Common myeloid progenitor, CD34-positive (primary cell): ENCODE results near the gene MORN5.

ENCODE experiments used
- CTCF ChIA-PET: fragments of 350-600 bp; sonication (Branson Sonifier 250); formaldehyde crosslinking; loops from one replicate; lab custom pipeline; 2021; ENCODE audit warnings: antibody characterized with exemption; lab: Charles Lee
- POLR2A ChIA-PET: fragments of 350-600 bp; sonication (Branson Sonifier 250); formaldehyde crosslinking; loops from one replicate; lab custom pipeline; 2021; ENCODE audit warnings: antibody characterized with exemption; lab: Charles Lee
- DNase-seq, 3 donors: peaks; one replicate each; pipeline versions ENCODE4 v3.0.0 to v3.0.0-alpha.2; 2013
- H3K27ac ChIP-seq, 2 experiments: 1 replicate in 1 of 2; 2 replicates in 1 of 2; pipeline ENCODE4 v1.7.0; 2013; ENCODE audit warnings: inconsistent platforms in 2 of 2, low read length in 2 of 2, mild to moderate bottlenecking in 2 of 2, low read depth in 1 of 2, moderate library complexity in 1 of 2; ENCODE audit not compliant: severe bottlenecking in 2 of 2, insufficient read depth in 1 of 2, poor library complexity in 1 of 2
- H3K27me3 ChIP-seq, 5 experiments: replicated peaks in 2 of 5; 1 replicate in 3 of 5; 2 replicates in 2 of 5; pipeline versions ENCODE4 v1.6.1 to v1.7.0; 2013; ENCODE audit warnings: low read length in 4 of 5, mild to moderate bottlenecking in 2 of 5, moderate library complexity in 2 of 5, inconsistent platforms in 1 of 5; ENCODE audit not compliant: insufficient read depth in 5 of 5, control insufficient read depth in 4 of 5
- H3K36me3 ChIP-seq, 4 experiments: 1 replicate in 2 of 4; 2 replicates in 2 of 4; pipeline versions ENCODE4 v1.6.1 to v1.7.0; 2013; ENCODE audit warnings: low read length in 3 of 4, control low read depth in 1 of 4, mild to moderate bottlenecking in 1 of 4; ENCODE audit not compliant: control insufficient read depth in 4 of 4, insufficient read depth in 4 of 4
- H3K4me1 ChIP-seq, 4 experiments: 1 replicate in 3 of 4; 2 replicates in 1 of 4; pipeline versions ENCODE4 v1.6.1 to v1.7.1; 2013; ENCODE audit warnings: low read length in 3 of 4, mild to moderate bottlenecking in 3 of 4, control low read depth in 1 of 4, inconsistent platforms in 1 of 4, moderate library complexity in 1 of 4; ENCODE audit not compliant: control insufficient read depth in 4 of 4, insufficient read depth in 4 of 4; ENCODE audit errors: control extremely low read depth in 1 of 4
- H3K4me3 ChIP-seq, 7 experiments: 1 replicate in 4 of 7; 2 replicates in 3 of 7; pipeline versions ENCODE4 v1.5.1 to v1.7.0; 2013; ENCODE audit warnings: mild to moderate bottlenecking in 7 of 7, low read length in 6 of 7, moderate library complexity in 6 of 7, inconsistent platforms in 2 of 7, low read depth in 2 of 7, control low read depth in 1 of 7; ENCODE audit not compliant: insufficient read depth in 4 of 7, control insufficient read depth in 1 of 7; ENCODE audit errors: extremely low read depth in 1 of 7
- H3K9me3 ChIP-seq, 5 experiments: 1 replicate in 4 of 5; 2 replicates in 1 of 5; pipeline versions ENCODE4 v1.6.1 to v1.7.1; 2013; ENCODE audit warnings: low read length in 4 of 5, mild to moderate bottlenecking in 2 of 5, inconsistent platforms in 1 of 5, low read depth in 1 of 5, moderate library complexity in 1 of 5; ENCODE audit not compliant: control insufficient read depth in 4 of 5, insufficient read depth in 2 of 5; ENCODE audit errors: control extremely low read depth in 1 of 5
- WGBS: methylation state at CpG from one replicate; pipeline ENCODE4 v1.1.5; 2013; ENCODE audit not compliant: insufficient coverage; 5-methylcytosine and 5-hydroxymethylcytosine counted together

The MORN5 gene

DNA sequence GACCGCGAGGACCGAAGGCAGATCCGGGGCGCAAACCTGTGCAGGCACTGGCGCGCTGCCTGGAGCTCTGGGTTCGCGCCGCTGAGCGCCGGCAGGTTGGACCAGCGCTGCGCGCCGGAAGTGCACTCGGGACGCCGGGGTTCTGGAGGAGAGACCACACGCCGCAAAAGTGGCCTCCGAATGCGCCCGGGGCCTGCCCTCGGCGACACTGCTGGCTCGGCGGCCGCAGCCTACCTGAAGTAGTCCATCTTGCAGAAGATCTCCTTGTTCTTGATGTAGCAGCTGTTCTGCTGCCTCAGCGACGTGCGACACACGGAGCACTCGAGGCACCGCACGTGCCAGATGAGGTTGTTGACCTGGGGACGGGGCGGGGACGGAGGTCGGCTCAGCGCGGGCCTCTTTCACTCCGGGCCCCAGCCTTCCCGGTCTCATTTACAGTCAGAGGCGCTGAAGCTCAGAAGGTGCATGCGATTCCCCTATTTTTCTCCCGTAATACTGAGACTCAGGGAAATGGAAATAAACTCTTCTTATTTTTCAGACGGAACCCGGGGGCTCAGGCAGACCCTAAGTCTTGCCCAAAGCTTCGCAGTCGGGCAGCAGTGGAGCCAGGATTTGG lies 66.5 kb downstream of the MORN5 start:
- peaks cover 0 to 43% (median 24%) of the 10 kb centered on the region in 4 experiments for H3K4me1 ChIP-seq
- H3K36me3 ChIP-seq: peaks cover 0 to 19% (median 0%) of the 10 kb centered on the region in 4 experiments
- peak overlapping the region in 1 of 7 experiments; percentile 40 for H3K4me3 ChIP-seq
- H3K9me3 ChIP-seq: peaks cover 0 to 9% (median 0%) of the 10 kb centered on the region in 5 experiments
- H3K27me3 ChIP-seq: peaks cover 0 to 74% (median 8%) of the 10 kb centered on the region in 5 experiments
- 95% methylated on average over 51 of the region's 51 CpGs for WGBS
- ChIA-PET POLR2A (interaction anchor here (1.1 kb wide), 1 partner anchor 38 kb away, joined by 3 read pairs; the partner anchor contains the start of genes MRRF and RBM18), CTCF (interaction anchor here (1.4 kb wide), 1 partner anchor 11 kb away, joined by 4 read pairs; no protein-coding TSS in a partner anchor)
- no peak overlapping the region for H3K27ac ChIP-seq
- DNase-seq: no peak

- 96% methylated on average over 42 of the region's 59 CpGs for WGBS
- Histone ChIP-seq H3K27ac (no peak overlapping the region), H3K36me3 (peaks cover 0 to 19% (median 0%) of the 10 kb centered on the region in 4 experiments), H3K4me1 (peaks cover 0 to 39% (median 19%) of the 10 kb centered on the region in 4 experiments), H3K4me3 (no peak overlapping the region), H3K27me3 (peaks cover 0 to 81% (median 9%) of the 10 kb centered on the region in 5 experiments), H3K9me3 (peaks cover 0 to 9% (median 0%) of the 10 kb centered on the region in 5 experiments)
- no peak for DNase-seq
- ChIA-PET POLR2A (interaction anchor here (1.1 kb wide), 1 partner anchor 38 kb away, joined by 3 read pairs; the partner anchor contains the start of genes MRRF and RBM18), CTCF (interaction anchor here (1.4 kb wide), 1 partner anchor 11 kb away, joined by 4 read pairs; no protein-coding TSS in a partner anchor)
Measured at GRCh38 chr9:122226758-122227574, 67.3 kb downstream of the MORN5 start.

DNA sequence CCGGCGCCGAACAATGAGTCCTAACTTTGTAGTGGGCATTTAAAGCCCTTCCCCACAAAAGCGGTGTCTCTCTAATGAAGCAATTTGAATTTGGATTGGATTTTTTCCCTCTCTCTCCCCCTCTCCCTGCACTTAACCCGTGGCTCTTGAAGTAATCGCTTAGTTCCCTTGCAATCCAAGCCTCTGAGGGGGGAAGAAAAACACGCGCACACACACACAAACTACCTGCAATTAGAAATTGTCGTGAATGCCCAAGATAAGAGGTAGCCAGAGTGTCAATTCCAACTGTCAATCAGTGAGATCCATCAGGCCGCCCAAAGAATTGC lies 67.8 kb downstream of the MORN5 start:
- H3K9me3 ChIP-seq: peaks cover 0 to 9% (median 0%) of the 10 kb centered on the region in 5 experiments
- 83% methylated on average over 1 of the region's 10 CpGs for WGBS
- H3K27me3 ChIP-seq: peaks cover 0 to 85% (median 9%) of the 10 kb centered on the region in 5 experiments
- POLR2A ChIA-PET: no interaction called here
- H3K4me1 ChIP-seq: peaks cover 0 to 36% (median 16%) of the 10 kb centered on the region in 4 experiments
- CTCF ChIA-PET: no interaction called here
- no peak overlapping the region for H3K4me3 ChIP-seq
- DNase-seq: peak in 1 of 3 donors; percentile 20
- peaks cover 0 to 19% (median 0%) of the 10 kb centered on the region in 4 experiments for H3K36me3 ChIP-seq
- no peak overlapping the region for H3K27ac ChIP-seq

- H3K9me3 ChIP-seq: peaks cover 0 to 9% (median 0%) of the 10 kb centered on the region in 5 experiments
- peaks cover 0 to 30% (median 11%) of the 10 kb centered on the region in 4 experiments for H3K4me1 ChIP-seq
- H3K4me3 ChIP-seq: peak overlapping the region; percentile 20 to 71 (median 61)
- no peak for DNase-seq
- H3K27me3 ChIP-seq: peaks cover 0 to 84% (median 9%) of the 10 kb centered on the region in 5 experiments
- WGBS: under 1% methylated on average over 25 of the region's 38 CpGs
- no peak overlapping the region for H3K27ac ChIP-seq
- peaks cover 0 to 19% (median 0%) of the 10 kb centered on the region in 4 experiments for H3K36me3 ChIP-seq
- ChIA-PET POLR2A (interaction anchor here (1.0 kb wide), 1 partner anchor 37 kb away, joined by 3 read pairs; the partner anchor contains the start of genes MRRF and RBM18), CTCF (no interaction called here)
Measured at GRCh38 chr9:122228191-122228567, 68.5 kb downstream of the MORN5 start.

DNA sequence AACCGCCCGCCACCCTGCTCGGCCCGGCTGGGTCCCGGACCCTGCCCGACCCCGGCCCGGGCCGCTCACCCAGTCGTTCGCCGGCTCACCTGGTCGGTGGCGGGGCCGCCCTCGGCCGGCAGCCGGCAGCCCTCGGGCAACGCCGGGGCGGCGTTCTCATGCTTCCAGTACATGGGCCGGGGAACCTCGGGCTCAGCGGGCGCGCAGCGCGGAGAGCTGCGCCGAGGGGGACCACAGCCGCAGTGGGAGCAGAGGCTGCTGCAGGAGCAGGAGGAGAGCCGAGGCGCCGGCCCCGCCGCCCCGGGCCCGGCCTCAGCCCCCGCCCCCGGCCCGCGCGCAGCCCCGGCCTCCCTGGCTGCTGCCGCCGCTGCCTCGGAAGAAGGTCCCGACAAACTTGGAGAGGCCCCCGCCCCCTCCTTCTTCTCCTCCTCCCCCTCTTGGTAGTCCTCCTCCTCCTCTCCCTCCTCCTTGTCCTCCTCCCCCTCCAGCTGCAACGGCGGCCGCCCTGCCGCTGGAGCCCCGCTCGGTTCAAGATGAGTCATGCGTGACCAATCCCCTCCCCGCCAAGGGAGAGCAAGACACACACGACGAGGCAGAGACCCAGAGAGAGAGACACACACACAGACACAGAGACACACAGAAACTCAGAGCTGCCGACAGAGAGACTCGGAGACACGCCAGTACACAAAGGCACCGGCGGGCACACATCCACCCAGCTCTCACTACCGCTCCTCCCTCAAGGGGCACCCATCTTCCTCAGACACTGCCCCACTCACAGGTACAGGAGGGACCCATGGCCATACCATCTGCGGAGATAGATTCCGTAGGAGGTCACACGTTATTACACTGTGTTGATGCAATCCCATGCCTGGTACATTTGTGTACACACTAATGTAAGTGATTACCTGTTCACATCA lies 69.1 kb downstream of the MORN5 start, which contains the start of gene LHX6:
LHX6 (minus strand) TSS at position 390 of the 917 bp plus-strand sequence; CDS start at position 173, 217 bp downstream.
- CTCF ChIA-PET: interaction anchor here (1.2 kb wide), 1 partner anchor 17 kb away, joined by 3 read pairs; no protein-coding TSS in a partner anchor
- peaks cover 0 to 19% (median 0%) of the 10 kb centered on the region in 4 experiments for H3K36me3 ChIP-seq
- POLR2A ChIA-PET: interaction anchor here (1.0 kb wide), 1 partner anchor 36 kb away, joined by 3 read pairs; the partner anchor contains the start of genes MRRF and RBM18
- H3K4me3 ChIP-seq: peak within 1 kb of the TSS; percentile 20 to 71 (median 61)
- H3K27ac ChIP-seq: no peak within 1 kb of the TSS
- WGBS: 21% methylated on average over 42 of the region's 70 CpGs
- H3K27me3 ChIP-seq: peaks cover 0 to 79% (median 9%) of the 10 kb centered on the region in 5 experiments
- H3K9me3 ChIP-seq: peaks cover 0 to 9% (median 0%) of the 10 kb centered on the region in 5 experiments
- DNase-seq: peak in 2 of 3 donors; percentile 68 to 81
- peaks cover 0 to 30% (median 11%) of the 10 kb centered on the region in 4 experiments for H3K4me1 ChIP-seq

DNA sequence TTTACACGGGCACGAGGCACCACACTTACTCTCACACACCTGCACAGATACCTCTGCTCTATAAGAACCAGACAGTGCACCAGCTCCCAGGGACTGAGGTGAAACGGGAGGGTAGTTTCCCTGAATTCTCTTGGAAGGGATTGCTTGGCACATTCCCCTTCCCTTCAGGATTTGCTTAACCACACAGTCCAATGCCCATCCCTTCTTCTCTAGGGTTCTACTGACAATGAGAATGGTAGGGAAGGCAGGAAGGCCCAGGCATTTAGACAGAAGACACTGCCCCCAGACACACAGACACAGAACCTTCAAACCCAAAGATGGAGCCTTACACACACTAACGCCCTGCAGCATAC lies 69.8 kb downstream of the MORN5 start:
- Histone ChIP-seq H3K4me1 (peaks cover 0 to 30% (median 11%) of the 10 kb centered on the region in 4 experiments), H3K27ac (no peak overlapping the region), H3K9me3 (peaks cover 0 to 9% (median 0%) of the 10 kb centered on the region in 5 experiments), H3K4me3 (no peak overlapping the region), H3K27me3 (peaks cover 0 to 75% (median 9%) of the 10 kb centered on the region in 5 experiments), H3K36me3 (peaks cover 0 to 15% (median 0%) of the 10 kb centered on the region in 4 experiments)
- WGBS: 100% methylated on average over 2 of the region's 4 CpGs
- CTCF ChIA-PET: interaction anchor here (1.2 to 2.5 kb wide), 2 partner anchors 17 to 121 kb away, joined by 3 to 6 read pairs; no protein-coding TSS in a partner anchor
- POLR2A ChIA-PET: no interaction called here
- no peak for DNase-seq
